HG02610 (cell line): Measurements from ENCODE around the gene PAQR3.

Experiments
- ATAC-seq: cut with Tn5 transposase; IDR thresholded peaks from one replicate; pipeline ENCODE4 v1.9.1; 2021; ENCODE audit warnings: mild to moderate bottlenecking, moderate library complexity; ENCODE audit not compliant: unreplicated experiment

Gene PAQR3, protein sequence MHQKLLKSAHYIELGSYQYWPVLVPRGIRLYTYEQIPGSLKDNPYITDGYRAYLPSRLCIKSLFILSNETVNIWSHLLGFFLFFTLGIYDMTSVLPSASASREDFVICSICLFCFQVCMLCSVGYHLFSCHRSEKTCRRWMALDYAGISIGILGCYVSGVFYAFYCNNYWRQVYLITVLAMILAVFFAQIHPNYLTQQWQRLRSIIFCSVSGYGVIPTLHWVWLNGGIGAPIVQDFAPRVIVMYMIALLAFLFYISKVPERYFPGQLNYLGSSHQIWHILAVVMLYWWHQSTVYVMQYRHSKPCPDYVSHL

DNA sequence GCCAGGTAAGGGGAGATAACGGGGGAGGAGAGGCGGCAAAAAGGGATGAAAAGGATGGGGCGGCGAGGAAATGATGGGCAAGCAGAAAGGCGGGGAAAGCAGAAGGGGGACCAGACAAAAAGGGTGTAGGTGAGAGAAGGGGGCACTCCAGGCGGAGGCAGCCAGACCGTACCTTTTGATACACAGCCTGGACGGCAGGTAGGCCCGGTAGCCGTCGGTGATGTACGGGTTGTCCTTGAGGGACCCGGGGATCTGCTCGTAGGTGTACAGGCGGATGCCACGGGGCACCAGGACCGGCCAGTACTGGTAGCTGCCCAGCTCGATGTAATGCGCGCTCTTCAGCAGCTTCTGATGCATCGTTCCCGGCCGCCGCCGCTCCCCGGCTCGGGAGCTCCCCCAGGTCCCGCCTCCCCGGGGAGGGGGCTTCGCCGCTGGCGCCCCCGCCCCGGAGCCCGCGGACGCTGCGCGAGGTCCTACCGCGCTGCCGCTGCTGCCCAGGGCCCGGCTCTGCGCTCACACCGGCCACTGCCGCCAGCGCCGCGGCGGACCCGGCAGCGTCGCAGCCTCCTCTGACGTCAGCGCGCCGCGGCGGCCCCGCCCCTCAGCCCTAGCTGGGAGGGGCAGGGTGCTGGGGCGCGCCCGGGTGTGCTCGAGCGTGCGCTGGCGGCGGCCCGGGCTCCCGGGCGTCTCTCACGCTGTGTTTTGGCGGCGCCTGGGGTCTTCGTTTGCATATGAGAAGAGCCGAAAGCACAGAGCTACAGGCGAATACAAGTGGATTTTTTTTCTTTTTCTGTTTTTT lies at the start of gene PAQR3:
Gene PAQR3 (minus strand): TSS at position 571 of the 799 bp plus-strand sequence. CDS start 214 bp downstream, at position 357.
- peak; percentile 97 for ATAC-seq

DNA sequence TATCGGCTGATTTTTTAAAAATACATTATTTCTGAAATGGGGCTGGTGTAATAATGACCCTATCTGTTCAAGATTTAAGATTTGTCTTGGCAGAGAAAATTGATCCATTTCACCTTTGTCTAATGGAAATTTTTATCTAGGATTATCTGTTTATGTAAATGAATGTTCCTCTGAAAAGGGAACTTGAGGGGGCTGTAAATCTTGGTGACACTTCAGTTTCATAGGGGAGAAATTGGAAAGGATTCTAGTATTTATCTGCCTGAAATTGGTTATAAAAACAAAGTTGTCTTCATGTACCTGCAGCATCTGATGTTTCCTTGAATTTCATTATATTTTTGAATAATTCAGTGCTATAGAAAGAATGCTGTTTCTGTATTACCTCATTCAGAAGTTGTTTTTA lies 48.4 kb upstream of the PAQR3 start:
- no peak for ATAC-seq

DNA sequence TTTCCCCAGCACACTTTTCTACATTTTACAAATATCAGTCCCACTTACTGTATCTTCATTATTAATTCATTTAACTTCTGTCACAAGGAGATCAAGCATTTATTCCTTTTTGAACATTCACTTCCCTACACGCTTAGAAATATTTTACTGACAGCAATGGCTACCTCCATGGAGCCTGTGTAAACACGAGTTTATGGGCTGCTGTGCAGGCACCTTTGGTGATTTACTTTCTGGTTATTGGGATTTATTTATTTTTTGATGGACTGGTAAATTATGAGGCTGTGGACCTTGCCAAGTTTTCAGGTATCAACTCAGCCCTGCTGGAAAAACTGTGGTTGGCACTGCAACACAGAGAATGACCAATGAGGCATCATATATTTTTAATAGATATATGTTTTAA lies 45.4 kb upstream of the PAQR3 start:
- no peak for ATAC-seq

DNA sequence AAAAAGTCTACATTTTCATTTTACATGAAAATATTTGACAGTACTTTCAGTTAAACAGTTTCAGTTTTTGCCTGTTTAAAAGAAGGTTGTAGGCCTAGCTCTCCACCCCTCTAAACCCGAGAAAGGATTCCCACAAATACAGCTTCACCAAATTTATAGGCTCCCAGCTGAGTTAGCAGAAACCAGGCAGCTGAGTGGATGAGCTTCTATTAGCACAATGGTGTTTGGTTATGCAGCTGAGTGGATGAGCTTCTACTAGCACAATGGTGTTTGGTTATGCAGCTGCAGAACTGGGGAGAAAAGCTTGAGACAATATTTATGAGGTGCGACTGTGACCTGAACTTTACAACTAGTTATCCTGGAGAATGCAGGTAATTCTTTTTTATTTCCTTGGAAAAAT lies 36.6 kb upstream of the PAQR3 start:
- no peak for ATAC-seq

DNA sequence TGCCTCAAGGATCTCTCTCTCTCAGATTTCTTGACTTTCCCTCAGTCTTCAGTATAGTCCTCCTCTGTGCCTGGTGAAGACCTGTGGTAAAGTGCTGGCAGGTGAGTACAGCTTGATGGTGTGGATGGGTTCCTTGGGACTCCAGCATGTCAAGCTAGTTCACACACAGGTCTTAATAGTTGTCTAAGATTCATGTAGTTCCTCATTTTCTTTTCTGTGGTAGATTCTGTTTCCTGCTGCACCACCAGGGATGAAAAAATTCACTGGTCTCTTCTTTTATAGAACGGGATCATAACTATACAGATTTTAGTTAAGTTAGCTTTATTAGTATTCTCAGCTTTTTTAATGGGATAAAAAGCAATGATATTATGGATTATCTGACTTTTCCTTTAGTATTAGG lies 32.5 kb upstream of the PAQR3 start:
- no peak for ATAC-seq

DNA sequence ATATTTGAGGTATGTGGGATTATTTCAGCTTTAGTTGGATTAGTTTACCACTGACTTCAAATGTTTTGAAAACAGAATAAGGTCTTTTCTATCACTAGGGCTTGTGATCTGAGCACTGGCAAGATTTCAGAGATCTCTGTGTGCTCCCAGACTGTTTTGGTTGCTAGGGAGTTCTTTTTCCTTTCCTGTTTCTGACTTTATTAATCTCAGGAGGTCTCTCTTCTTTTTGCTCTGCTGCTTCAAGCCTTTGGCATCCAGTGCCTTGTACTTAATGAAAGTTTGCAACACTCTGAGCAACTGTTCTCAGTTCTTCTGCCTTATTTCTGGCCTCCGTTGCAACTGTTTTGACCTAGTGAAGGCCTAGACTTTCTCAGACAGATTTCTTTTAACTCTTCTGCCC lies 32.1 kb upstream of the PAQR3 start:
- no peak for ATAC-seq

DNA sequence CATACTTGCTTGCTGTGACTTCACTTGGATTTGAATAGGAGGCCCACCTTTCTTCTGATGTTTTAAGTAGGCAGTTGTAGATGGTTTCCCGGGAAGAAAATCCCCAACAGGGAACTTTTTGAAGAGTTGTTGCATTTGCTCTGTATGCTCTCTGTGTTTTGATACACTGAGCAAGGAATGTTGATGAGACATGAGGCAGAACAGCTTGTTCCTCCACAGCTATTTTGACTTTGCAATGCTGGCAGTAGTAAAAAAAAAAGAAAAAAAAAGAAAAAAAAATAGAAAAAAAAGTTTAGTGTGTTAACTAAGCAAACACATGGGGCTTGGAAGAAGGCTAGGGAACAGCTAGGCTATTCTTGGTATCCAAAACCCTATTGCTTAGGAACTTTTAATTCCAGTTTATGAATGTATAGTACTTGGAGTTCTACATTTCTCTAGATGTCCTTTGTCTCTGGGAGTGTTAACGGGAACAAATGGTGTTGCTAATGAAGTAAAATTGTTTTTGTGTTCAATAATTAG lies 23.4 kb upstream of the PAQR3 start:
- ATAC-seq = no peak

DNA sequence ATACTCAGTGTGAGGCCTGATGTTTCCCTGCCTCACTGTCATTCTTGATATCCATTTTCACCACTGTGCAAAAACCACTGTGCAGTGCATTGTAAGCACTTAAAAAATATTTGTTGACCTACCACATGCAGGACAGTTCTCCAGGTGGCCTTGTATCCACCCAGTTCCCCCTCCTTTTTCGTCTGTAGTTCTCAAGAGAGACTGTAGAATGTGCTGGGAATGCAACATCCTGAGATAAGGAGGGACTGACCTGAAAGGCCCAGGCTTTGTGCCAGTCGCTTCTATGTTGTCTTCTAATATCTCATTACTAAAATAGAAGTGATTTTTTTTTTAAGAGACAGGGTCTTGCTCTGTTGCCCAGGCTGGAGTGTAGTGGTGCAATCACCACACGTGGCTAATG lies 21.7 kb upstream of the PAQR3 start:
- ATAC-seq = no peak

DNA sequence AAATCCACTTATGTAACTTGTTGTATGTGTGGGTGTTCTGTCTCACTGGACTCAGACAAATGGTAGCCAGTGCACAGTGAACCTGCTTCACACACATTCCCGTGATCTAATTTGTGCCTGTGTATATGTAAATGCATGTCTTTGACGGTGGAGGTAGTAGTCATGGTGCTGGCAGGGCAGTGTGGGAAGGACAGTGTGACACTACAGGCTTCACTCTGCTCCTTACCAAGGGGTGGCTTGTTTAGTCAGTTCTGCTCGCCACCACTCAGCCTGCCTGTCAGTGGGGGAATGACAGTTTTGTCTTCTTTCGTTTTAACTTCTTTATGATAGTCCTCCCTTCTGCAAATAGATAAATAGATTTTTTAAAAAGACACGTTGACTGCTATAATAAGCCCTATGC lies 17.7 kb upstream of the PAQR3 start:
- ATAC-seq = no peak

DNA sequence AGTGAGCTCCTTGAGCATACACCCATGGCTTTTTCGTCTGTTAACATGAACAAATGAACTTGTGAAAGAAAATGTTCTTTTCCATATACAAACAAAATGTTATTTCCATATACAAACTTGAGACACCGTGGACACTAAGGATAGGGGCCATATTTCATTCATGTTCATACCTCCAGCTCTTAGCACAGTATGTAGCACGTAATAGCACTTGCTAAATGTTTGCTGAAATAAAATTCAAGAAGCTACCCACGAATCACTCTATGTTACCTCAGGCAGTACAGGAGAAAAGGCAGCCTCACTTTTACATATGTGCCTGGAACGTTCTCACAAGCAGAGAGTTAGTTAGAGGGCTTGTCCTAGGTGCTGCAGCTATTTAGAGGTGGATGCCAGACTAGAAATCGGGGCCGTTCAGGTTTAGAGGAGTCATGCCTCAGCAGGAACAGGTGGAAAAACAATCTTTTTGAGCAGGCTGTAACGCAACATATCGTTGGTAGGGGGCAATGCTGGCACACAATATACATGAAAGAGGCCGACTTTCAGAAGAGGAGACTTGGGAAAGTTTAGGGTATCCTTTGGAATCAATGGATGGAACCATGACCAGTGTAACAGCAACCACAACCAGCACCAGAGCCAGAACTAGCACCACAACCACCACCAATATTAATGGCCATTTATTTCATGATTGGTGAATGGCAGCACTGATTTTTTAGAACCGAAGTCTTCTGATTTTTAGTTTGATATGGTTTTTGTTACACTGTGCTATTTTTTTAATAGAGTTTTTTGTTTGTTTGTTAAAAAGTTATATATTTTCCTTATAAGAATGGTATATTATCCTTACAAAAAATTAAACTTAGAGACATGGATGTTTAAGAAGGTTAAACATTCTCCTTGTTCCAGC lies 14.8 kb upstream of the PAQR3 start:
- ATAC-seq = peak; percentile 45

DNA sequence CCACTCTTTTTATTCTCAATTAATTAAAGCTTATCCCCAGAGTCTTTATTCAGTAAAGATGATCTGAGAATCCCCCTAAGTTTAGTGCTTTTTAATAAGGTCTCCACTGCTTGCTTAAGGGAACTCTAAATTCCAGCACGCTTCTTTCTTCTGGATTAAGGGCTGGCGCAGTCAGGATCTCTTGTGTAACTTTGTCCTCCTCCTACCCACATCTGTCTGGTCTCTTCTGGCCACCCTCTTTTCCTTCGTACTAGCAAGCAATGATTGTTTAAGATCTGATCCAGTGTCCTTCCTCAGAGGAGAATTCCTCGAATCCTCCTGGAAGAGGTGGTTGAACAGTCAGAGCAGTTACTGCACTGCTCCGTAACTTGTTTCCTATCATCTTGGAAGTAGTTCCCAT lies 14.0 kb upstream of the PAQR3 start:
- no peak for ATAC-seq

DNA sequence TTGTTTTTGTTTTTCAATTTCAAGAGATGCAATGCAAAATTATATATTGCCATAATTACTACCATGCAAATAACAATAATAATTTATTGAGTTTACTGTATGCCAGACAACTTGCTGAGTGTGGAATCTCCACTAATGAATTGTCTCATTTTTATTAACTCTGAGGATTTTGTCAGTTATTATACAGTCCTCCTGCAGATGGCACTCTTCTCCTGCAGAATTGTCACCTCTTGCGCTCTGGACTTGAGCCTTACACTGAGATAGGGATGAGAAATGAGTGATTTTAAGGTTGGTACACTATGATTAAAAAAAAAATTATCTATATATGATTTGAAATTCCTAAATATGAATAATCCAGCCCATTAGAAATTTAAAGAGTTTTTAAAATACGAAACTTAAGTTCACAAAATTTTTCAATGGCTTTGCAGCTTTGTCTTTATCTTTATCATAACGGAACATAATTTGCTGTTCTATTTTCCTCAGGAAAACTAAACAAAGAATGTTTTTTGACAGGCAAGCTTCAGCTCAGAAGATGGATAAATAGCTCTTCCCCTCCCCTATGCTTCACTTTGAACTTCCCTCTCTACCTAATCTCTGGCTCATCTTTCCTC lies 12.7 kb upstream of the PAQR3 start:
- ATAC-seq = peak; percentile 70

DNA sequence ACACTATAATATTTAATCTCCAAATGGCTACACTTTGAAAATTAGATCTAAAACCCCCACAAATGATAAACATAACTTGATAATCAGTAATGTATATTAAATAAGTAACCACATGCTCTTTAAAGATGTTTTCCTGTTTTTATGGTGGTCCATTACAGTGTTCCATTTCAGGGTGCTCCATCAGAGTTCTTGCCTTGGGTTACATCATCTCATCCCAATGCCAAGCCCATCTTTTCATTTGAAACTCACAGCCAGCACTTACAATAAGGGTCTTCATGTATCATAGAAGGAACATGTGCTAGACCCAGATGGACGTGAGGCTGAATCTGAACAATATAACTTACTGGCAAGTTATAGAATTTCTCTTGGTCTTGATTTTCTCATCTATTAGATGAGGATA lies 10.5 kb upstream of the PAQR3 start:
- no peak for ATAC-seq

DNA sequence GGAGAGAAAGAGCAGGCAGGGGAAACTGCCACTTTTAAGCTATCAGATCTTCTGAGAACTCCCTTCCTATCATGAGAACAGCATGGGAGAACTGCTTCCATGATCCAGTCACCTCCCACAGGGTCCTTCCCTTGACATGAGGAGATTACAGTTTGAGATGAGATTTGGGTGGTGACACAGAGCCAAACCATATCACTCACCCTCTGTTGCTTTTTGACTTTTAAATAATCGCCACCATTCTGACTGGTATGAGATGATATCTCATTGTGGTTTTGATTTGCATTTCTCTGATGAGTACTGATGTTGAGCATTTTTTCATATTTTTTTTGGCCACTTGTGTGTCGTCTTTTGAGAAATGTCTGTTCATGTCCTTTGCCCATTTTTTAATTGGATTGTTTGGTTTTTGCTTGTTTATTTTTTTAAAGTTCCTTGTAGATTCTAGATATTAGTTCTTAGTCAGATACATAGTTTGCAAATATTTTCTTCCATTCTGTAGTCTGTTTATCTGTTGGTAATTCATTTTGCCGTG lies 6.5 kb upstream of the PAQR3 start:
- ATAC-seq = no peak

DNA sequence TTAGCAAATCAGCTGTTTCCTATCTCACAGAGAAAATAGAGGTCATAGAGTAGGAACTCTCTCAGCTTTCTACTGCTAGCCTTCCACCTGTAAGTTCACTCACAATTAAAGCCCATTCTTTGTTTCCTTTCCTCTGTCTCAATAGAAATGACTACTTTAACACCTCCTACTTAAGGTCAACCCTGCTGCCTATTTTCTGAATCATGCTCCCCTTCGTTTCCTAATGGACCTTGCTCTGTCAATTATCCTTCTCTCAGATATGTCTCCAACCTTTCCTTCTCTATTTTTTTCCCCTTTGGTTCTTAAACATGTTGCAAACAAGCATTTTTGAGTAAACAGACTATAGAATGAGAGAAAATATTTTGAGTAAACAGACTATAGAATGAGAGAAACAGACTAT lies 5.1 kb upstream of the PAQR3 start:
- no peak for ATAC-seq

DNA sequence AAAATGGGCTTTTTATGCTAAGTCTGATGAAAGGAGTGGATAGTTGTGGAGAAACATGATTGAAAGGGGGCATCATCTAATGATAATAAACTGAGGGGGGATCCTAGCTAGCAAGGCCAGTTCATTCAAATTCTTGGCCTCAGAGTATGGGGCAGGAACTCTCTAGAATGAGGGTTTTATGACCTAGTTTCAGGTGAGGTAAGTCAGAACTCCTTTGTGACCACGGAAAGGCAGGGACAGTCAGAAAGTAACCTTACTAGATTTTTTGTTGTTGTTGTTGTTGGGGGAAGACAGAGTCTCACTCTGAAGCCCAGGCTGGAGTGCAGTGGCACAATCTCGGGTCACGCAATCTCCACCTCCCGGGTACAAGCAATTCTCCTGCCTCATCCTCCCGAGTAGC lies 1.5 kb upstream of the PAQR3 start:
- peak; percentile 37 for ATAC-seq

DNA sequence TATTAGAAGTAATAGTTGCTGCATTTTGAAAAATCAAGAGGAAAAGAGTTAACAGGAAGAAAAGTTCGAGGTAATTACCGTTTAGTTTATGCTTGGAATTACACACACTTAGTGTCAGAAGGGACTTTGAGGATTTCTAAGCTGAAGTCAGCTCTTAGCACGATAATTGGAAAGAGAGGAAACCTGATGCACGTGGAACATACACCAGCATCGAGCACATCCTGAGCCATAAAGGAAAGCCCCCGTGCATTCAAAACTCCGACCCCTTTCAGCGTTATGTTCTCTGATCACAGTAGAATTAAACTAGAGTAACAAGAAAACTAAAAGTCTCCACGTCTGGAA lies 400 bp upstream of the PAQR3 start:
- peak; percentile 7 for ATAC-seq

DNA sequence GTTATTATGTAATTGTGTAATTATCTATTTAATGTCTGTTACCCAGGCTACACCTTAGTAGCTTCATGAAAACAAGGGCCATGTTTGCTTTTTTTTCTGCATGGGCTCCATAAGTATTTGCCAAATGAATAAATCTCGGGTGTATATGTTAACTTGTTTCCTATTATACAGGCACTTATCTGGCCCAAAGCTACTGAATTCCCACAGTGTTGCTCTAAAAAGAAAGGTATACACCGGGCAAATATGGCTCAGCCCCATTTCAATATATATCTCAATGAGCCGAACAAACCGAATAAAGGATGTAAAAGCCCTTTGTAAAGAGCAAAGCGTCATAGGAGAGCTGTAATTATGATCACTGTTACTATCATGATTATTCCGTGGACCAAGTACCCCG lies 767 bp downstream of the PAQR3 start:
- ATAC-seq = no peak

DNA sequence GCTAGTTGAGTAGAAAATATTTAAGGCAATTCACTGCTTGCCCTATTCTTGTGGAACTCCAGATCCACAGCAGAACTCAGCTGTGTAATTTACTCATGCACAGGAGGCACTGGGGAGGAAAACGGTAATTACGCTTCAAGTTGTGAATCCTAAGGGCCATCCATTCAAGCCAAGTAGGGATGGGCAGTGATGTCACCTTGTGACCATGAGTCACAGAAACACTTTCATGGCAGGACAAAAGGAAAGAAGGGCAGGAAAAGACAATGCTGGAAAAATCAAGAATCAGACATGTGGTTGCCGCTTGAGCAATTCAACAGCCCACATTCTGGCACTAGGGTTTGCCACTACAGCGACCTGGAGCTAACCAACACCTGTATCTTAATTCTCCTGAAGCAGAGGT lies 1.4 kb downstream of the PAQR3 start:
- ATAC-seq = no peak

DNA sequence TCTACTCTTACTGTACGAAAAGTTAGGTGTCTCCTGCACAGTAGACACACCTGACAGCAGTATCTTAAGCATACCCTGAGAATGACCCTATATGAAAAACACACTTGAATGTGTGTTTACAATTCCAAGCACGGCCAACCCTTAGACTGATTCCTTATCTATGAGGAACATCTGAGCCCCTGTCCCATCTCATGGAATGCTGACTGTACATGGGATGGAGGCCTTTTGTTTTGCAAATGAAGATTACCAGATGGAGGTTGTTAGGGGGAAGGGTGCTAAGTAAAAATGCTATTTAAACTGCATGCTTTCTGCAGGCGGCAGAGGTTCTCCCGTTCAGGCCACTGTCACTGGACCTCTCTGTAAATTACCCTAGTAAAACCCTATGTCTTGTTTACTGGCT lies 2.2 kb downstream of the PAQR3 start:
- ATAC-seq = no peak
